ENCODE measurements around the gene IPP.

IPP gene

GRCh38 chr1:45667321-45668111 is 82.9 kb downstream of the IPP start:
- TF ChIP-seq CTCF (IDR thresholded peaks at IDR 0.05; ENCODE audit: extremely low read depth, missing control alignments): no peak

GRCh38 chr1:45666836-45667235 is 83.6 kb downstream of the IPP start:
- TF ChIP-seq CTCF (IDR thresholded peaks at IDR 0.05; ENCODE audit: extremely low read depth, missing control alignments): no peak
- no peak for DNase-seq (ENCODE audit: low spot score)

More at GRCh38 chr1:45667321-45668111, 82.9 kb downstream of the IPP start:
- no peak for DNase-seq (ENCODE audit: low spot score)

- TF ChIP-seq CTCF (IDR thresholded peaks at IDR 0.05; ENCODE audit: extremely low read depth, missing control alignments): no peak
- DNase-seq (ENCODE audit: low spot score): no peak
These were observed 90.1 kb downstream of the IPP start for GRCh38 chr1:45660336-45660735.

GRCh38 chr1:45659222-45659621 is 91.2 kb downstream of the IPP start:
- no peak for TF ChIP-seq CTCF (IDR thresholded peaks at IDR 0.05; ENCODE audit: extremely low read depth, missing control alignments)
- no peak for DNase-seq (ENCODE audit: low spot score)

- no peak for TF ChIP-seq CTCF (IDR thresholded peaks at IDR 0.05; ENCODE audit: extremely low read depth, missing control alignments)
These were observed 92.3 kb downstream of the IPP start for GRCh38 chr1:45658171-45658570.

GRCh38 chr1:45656573-45657226 is 93.8 kb downstream of the IPP start:
- no peak for DNase-seq (ENCODE audit: low spot score)
- TF ChIP-seq CTCF (IDR thresholded peaks at IDR 0.05; ENCODE audit: extremely low read depth, missing control alignments): no peak

More at GRCh38 chr1:45658171-45658570, 92.3 kb downstream of the IPP start:
- no peak for DNase-seq (ENCODE audit: low spot score)

- DNase-seq (ENCODE audit: low spot score): no peak
- no peak for TF ChIP-seq CTCF (IDR thresholded peaks at IDR 0.05; ENCODE audit: extremely low read depth, missing control alignments)
These were observed 95.7 kb downstream of the IPP start for GRCh38 chr1:45654540-45655280.
